ENCODE measurements around the gene ZFP91.

Gene ZFP91

GRCh38 chr11:58591659-58592058 is 12.8 kb downstream of the ZFP91 start:
- Histone ChIP-seq H3K4me3 (ENCODE audit: insufficient read length, low read depth) (no peak overlapping the region), H3K27me3 (ENCODE audit: insufficient read depth, insufficient read length) (no peaks in the 10 kb centered on the region), H3K36me3 (ENCODE audit: insufficient read depth, insufficient read length, low read length) (peaks cover 26% of the 10 kb centered on the region), H3K9ac (ENCODE audit: insufficient read length, low read depth) (no peak overlapping the region), H3K4me1 (ENCODE audit: insufficient read depth, insufficient read length) (no peaks in the 10 kb centered on the region), H3K9me3 (ENCODE audit: insufficient read depth, low read length) (no peaks in the 10 kb centered on the region)
- TF ChIP-seq ZNF274 (IDR thresholded peaks at IDR 0.05; ENCODE audit: low read depth, low read length) (no peak), YY1 (IDR thresholded peaks at IDR 0.05; ENCODE audit: insufficient read depth, insufficient read length) (no peak), SUZ12 (IDR thresholded peaks at IDR 0.05; ENCODE audit: extremely low read depth, insufficient read depth, insufficient read length) (no peak)
- DNase-seq (ENCODE audit: low read depth, low spot score) = no peak

DNA sequence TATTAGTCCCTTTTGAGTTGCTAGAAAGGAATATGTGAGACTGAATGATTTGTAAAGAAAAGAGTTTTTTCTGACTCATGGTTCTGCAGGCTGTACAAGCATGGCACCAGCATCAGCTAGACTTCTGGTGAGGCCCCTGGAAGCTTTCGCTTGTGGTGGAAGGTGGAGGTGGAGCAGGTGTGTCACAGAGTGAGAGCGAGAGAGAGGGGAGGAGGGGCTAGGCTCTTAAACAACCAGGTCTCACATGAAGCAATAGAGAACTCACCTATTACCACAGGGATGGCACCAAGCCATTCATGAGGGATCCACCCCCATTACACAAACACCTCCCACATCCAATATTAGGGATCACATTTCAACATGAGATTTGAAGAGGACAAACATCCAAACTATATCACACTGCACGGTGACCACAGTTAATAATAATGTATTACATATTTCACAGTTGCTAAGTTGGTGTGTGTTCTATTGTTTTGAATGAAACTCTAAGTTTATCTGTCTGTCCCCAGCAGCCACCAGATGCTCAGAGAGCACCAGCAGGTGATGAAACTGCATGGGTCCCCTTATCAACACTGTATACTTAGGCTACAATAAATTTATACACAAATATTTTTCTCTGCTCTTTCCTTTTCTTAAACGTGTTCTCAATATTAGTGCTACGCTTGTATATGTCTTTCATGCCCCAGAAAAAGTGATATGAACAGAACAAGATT is 14.1 kb downstream of the ZFP91 start:
- Histone ChIP-seq H3K9me3 (ENCODE audit: insufficient read depth, low read length) (no peaks in the 10 kb centered on the region), H3K27me3 (ENCODE audit: insufficient read depth, insufficient read length) (no peaks in the 10 kb centered on the region), H3K4me3 (ENCODE audit: insufficient read length, low read depth) (no peak overlapping the region), H3K36me3 (ENCODE audit: insufficient read depth, insufficient read length, low read length) (peaks cover 16% of the 10 kb centered on the region), H3K4me1 (ENCODE audit: insufficient read depth, insufficient read length) (no peaks in the 10 kb centered on the region), H3K9ac (ENCODE audit: insufficient read length, low read depth) (no peak overlapping the region)
- no peak for DNase-seq (ENCODE audit: low read depth, low spot score)
- no peak for TF ChIP-seq YY1 (IDR thresholded peaks at IDR 0.05; ENCODE audit: insufficient read depth, insufficient read length)
- TF ChIP-seq ZNF274 (IDR thresholded peaks at IDR 0.05; ENCODE audit: low read depth, low read length) = no peak
- no peak for TF ChIP-seq SUZ12 (IDR thresholded peaks at IDR 0.05; ENCODE audit: extremely low read depth, insufficient read depth, insufficient read length)

GRCh38 chr11:58594826-58595225 is 16.0 kb downstream of the ZFP91 start:
- H3K27me3 ChIP-seq (ENCODE audit: insufficient read depth, insufficient read length) = no peaks in the 10 kb centered on the region
- TF ChIP-seq ZNF274 (IDR thresholded peaks at IDR 0.05; ENCODE audit: low read depth, low read length) = no peak
- no peak for TF ChIP-seq SUZ12 (IDR thresholded peaks at IDR 0.05; ENCODE audit: extremely low read depth, insufficient read depth, insufficient read length)
- TF ChIP-seq YY1 (IDR thresholded peaks at IDR 0.05; ENCODE audit: insufficient read depth, insufficient read length) = no peak
- no peaks in the 10 kb centered on the region for H3K9me3 ChIP-seq (ENCODE audit: insufficient read depth, low read length)
- H3K4me3 ChIP-seq (ENCODE audit: insufficient read length, low read depth) = no peak overlapping the region
- H3K4me1 ChIP-seq (ENCODE audit: insufficient read depth, insufficient read length) = no peaks in the 10 kb centered on the region
- no peak for DNase-seq (ENCODE audit: low read depth, low spot score)
- H3K9ac ChIP-seq (ENCODE audit: insufficient read length, low read depth) = no peak overlapping the region
- H3K36me3 ChIP-seq (ENCODE audit: insufficient read depth, insufficient read length, low read length) = peaks cover 16% of the 10 kb centered on the region

DNA sequence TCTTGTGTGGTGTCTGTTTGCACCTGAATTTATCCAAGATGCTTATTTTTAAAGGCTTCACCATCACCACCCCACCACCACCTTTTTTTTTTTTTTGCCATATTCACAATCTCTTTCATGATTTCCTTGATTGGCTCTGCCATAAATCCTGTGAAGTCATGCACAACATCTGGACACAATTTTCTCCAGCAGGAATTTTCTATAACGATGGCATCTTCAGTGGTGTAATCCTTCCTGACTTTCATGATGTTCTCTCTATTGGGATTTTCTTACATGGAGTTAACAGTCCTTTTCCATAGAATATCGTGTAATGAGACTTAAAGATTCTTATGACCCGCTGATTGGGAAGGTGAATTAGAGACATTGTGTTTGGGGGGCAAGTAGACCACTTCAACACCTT is 17.8 kb downstream of the ZFP91 start:
- TF ChIP-seq ZNF274 (IDR thresholded peaks at IDR 0.05; ENCODE audit: low read depth, low read length) = no peak
- no peak for TF ChIP-seq SUZ12 (IDR thresholded peaks at IDR 0.05; ENCODE audit: extremely low read depth, insufficient read depth, insufficient read length)
- TF ChIP-seq YY1 (IDR thresholded peaks at IDR 0.05; ENCODE audit: insufficient read depth, insufficient read length) = no peak
- H3K9me3 ChIP-seq (ENCODE audit: insufficient read depth, low read length) = no peaks in the 10 kb centered on the region
- H3K4me1 ChIP-seq (ENCODE audit: insufficient read depth, insufficient read length) = no peaks in the 10 kb centered on the region
- H3K9ac ChIP-seq (ENCODE audit: insufficient read length, low read depth) = no peak overlapping the region
- H3K36me3 ChIP-seq (ENCODE audit: insufficient read depth, insufficient read length, low read length) = peaks cover 15% of the 10 kb centered on the region
- no peaks in the 10 kb centered on the region for H3K27me3 ChIP-seq (ENCODE audit: insufficient read depth, insufficient read length)
- no peak overlapping the region for H3K4me3 ChIP-seq (ENCODE audit: insufficient read length, low read depth)
- DNase-seq (ENCODE audit: low read depth, low spot score) = no peak

- TF ChIP-seq YY1 (IDR thresholded peaks at IDR 0.05; ENCODE audit: insufficient read depth, insufficient read length) (no peak), SUZ12 (IDR thresholded peaks at IDR 0.05; ENCODE audit: extremely low read depth, insufficient read depth, insufficient read length) (no peak), ZNF274 (IDR thresholded peaks at IDR 0.05; ENCODE audit: low read depth, low read length) (no peak)
- H3K4me3 ChIP-seq (ENCODE audit: insufficient read length, low read depth) = no peak overlapping the region
- H3K36me3 ChIP-seq (ENCODE audit: insufficient read depth, insufficient read length, low read length) = peaks cover 12% of the 10 kb centered on the region
- no peaks in the 10 kb centered on the region for H3K9me3 ChIP-seq (ENCODE audit: insufficient read depth, low read length)
- DNase-seq (ENCODE audit: low read depth, low spot score) = no peak
- H3K4me1 ChIP-seq (ENCODE audit: insufficient read depth, insufficient read length) = no peaks in the 10 kb centered on the region
- H3K27me3 ChIP-seq (ENCODE audit: insufficient read depth, insufficient read length) = no peaks in the 10 kb centered on the region
- H3K9ac ChIP-seq (ENCODE audit: insufficient read length, low read depth) = no peak overlapping the region
Observed at GRCh38 chr11:58597486-58598144, 18.8 kb downstream of the ZFP91 start.

- Histone ChIP-seq H3K36me3 (ENCODE audit: insufficient read depth, insufficient read length, low read length) (peaks cover 14% of the 10 kb centered on the region), H3K4me1 (ENCODE audit: insufficient read depth, insufficient read length) (no peaks in the 10 kb centered on the region), H3K9ac (ENCODE audit: insufficient read length, low read depth) (no peak overlapping the region), H3K9me3 (ENCODE audit: insufficient read depth, low read length) (no peaks in the 10 kb centered on the region), H3K27me3 (ENCODE audit: insufficient read depth, insufficient read length) (no peaks in the 10 kb centered on the region), H3K4me3 (ENCODE audit: insufficient read length, low read depth) (no peak overlapping the region)
- DNase-seq (ENCODE audit: low read depth, low spot score) = no peak
- TF ChIP-seq YY1 (IDR thresholded peaks at IDR 0.05; ENCODE audit: insufficient read depth, insufficient read length) (no peak), SUZ12 (IDR thresholded peaks at IDR 0.05; ENCODE audit: extremely low read depth, insufficient read depth, insufficient read length) (no peak), ZNF274 (IDR thresholded peaks at IDR 0.05; ENCODE audit: low read depth, low read length) (no peak)
Observed at GRCh38 chr11:58600510-58600909, 21.6 kb downstream of the ZFP91 start.

- no peak for TF ChIP-seq ZNF274 (IDR thresholded peaks at IDR 0.05; ENCODE audit: low read depth, low read length)
- TF ChIP-seq YY1 (IDR thresholded peaks at IDR 0.05; ENCODE audit: insufficient read depth, insufficient read length) = no peak
- TF ChIP-seq SUZ12 (IDR thresholded peaks at IDR 0.05; ENCODE audit: extremely low read depth, insufficient read depth, insufficient read length) = no peak
- H3K36me3 ChIP-seq (ENCODE audit: insufficient read depth, insufficient read length, low read length) = peaks cover 35% of the 10 kb centered on the region
Observed at GRCh38 chr11:58606930-58607714, 28.3 kb downstream of the ZFP91 start.

More at GRCh38 chr11:58606930-58607714, 28.3 kb downstream of the ZFP91 start:
- Histone ChIP-seq H3K9me3 (ENCODE audit: insufficient read depth, low read length) (no peaks in the 10 kb centered on the region), H3K27me3 (ENCODE audit: insufficient read depth, insufficient read length) (no peaks in the 10 kb centered on the region), H3K4me3 (ENCODE audit: insufficient read length, low read depth) (no peak overlapping the region), H3K9ac (ENCODE audit: insufficient read length, low read depth) (no peak overlapping the region), H3K4me1 (ENCODE audit: insufficient read depth, insufficient read length) (no peaks in the 10 kb centered on the region)
- DNase-seq (ENCODE audit: low read depth, low spot score) = no peak

Data from NT2/D1 (cell line).